Body of pancreas (tissue), 4 donors: Measurements from ENCODE around the gene NFATC2.

Experiments used
- POLR2A ChIP-seq, 3 donors: fragments of 450-650 bp; IDR thresholded peaks; one replicate each; pipeline ENCODE4 v1.6.1; 2016; ENCODE audit warnings: antibody characterized with exemption in 3 of 3, mild to moderate bottlenecking in 2 of 3
- TF ChIP-seq, protein P1 (sequence below), 7 experiments: fragments of 450-650 bp in 4 of 7; fragments of 200-600 bp in 3 of 7; sonication (generic) in 3 of 7; IDR thresholded peaks; one replicate each; pipeline ENCODE4 v1.5.1; 2016 to 2019; ENCODE audit warnings: antibody characterized with exemption in 7 of 7

DNA sequence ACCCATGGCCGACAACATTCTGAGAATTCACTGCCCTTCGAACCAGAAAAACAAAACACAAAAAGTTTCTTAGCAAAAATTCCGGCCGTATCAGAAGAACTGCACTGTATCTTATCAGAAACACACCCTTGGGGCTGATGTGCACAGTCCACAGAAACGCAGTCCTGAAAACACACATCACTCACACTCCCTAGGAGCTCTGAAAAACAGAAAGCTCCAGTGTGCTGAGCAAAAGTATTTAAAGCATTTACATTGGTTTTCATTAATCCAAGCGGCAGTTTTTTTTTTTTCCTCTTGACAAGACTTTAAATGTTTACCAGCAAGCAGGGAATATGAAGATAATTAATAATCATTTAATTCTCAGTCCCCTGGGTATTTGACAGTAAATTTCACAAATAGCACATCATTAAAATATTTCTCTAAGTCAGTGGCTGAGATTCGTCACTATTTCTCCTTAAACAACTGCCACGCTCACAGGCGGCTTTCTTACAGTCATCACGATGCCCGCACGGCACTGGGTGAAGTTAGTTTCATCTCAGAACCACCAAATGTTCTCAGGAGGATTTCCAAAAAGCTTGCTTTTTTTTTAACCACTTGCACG lies 13.3 kb downstream of the NFATC2 start:
- TF ChIP-seq, protein P1, sequence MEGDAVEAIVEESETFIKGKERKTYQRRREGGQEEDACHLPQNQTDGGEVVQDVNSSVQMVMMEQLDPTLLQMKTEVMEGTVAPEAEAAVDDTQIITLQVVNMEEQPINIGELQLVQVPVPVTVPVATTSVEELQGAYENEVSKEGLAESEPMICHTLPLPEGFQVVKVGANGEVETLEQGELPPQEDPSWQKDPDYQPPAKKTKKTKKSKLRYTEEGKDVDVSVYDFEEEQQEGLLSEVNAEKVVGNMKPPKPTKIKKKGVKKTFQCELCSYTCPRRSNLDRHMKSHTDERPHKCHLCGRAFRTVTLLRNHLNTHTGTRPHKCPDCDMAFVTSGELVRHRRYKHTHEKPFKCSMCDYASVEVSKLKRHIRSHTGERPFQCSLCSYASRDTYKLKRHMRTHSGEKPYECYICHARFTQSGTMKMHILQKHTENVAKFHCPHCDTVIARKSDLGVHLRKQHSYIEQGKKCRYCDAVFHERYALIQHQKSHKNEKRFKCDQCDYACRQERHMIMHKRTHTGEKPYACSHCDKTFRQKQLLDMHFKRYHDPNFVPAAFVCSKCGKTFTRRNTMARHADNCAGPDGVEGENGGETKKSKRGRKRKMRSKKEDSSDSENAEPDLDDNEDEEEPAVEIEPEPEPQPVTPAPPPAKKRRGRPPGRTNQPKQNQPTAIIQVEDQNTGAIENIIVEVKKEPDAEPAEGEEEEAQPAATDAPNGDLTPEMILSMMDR (IDR thresholded peaks at IDR 0.05) = no peak
- TF ChIP-seq POLR2A (IDR thresholded peaks at IDR 0.05) = no peak
